AG08395 (cell line): Measurements from ENCODE around the gene HOXA9.

Experiments
- DNase-seq: peaks from one replicate; pipeline ENCODE4 v3.0.0; 2012; ENCODE audit warnings: mixed read lengths, low spot score

Gene HOXA9

GRCh38 chr7:27163288-27164044, 1.9 kb downstream of the HOXA9 start:
- no peak for DNase-seq

GRCh38 chr7:27162561-27163287, 2.6 kb downstream of the HOXA9 start:
- no peak for DNase-seq

GRCh38 chr7:27161721-27162560, 3.4 kb downstream of the HOXA9 start:
- DNase-seq: no peak

- DNase-seq: no peak
These were observed 4.1 kb downstream of the HOXA9 start for GRCh38 chr7:27161214-27161720.

GRCh38 chr7:27160546-27161213, 4.7 kb downstream of the HOXA9 start:
- DNase-seq: peak; percentile 72

GRCh38 chr7:27160145-27160545, 5.2 kb downstream of the HOXA9 start:
- no peak for DNase-seq

GRCh38 chr7:27159266-27160144, 5.8 kb downstream of the HOXA9 start:
- DNase-seq: no peak

- DNase-seq: no peak
These were observed 6.7 kb downstream of the HOXA9 start for GRCh38 chr7:27158436-27159265.

- DNase-seq: no peak
These were observed 7.5 kb downstream of the HOXA9 start for GRCh38 chr7:27157702-27158431.

GRCh38 chr7:27156916-27157701, 8.2 kb downstream of the HOXA9 start:
- DNase-seq: no peak

GRCh38 chr7:27156508-27156898, 8.8 kb downstream of the HOXA9 start, which contains the start of gene HOXA7:
Gene HOXA7 (minus strand): TSS chr7:27156675. CDS start chr7:27156545, 130 bp downstream.
- peak; percentile 75 for DNase-seq

- DNase-seq: no peak
These were observed 9.4 kb downstream of the HOXA9 start for GRCh38 chr7:27155816-27156507.

- no peak for DNase-seq
These were observed 10.2 kb downstream of the HOXA9 start for GRCh38 chr7:27154901-27155815.

GRCh38 chr7:27154369-27154768, 11.0 kb downstream of the HOXA9 start:
- DNase-seq: no peak

- DNase-seq: no peak
These were observed 11.8 kb downstream of the HOXA9 start for GRCh38 chr7:27153526-27153925.

GRCh38 chr7:27152816-27153442, 12.4 kb downstream of the HOXA9 start:
- no peak for DNase-seq
